ENCODE results near the gene PUS10.

DNA sequence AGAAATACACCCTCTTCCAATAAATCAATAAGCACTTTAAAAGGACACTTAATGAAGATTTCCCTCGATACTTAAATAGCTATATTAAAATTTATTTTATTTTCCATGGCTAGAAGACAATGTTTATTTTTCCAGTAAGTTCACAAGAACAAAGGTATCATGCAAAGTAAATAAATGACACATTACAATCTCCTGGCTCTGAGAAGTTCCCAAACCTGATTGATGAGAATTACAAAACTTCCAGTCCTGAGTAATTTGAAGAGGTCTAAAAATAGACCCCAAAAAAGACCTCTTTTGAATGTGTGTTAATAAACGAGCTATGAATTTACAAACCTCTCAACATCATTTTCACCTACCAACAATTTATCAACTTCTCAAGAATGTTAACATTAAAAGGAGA, 2.1 kb downstream of the PUS10 start:
- TF ChIP-seq, protein P1, sequence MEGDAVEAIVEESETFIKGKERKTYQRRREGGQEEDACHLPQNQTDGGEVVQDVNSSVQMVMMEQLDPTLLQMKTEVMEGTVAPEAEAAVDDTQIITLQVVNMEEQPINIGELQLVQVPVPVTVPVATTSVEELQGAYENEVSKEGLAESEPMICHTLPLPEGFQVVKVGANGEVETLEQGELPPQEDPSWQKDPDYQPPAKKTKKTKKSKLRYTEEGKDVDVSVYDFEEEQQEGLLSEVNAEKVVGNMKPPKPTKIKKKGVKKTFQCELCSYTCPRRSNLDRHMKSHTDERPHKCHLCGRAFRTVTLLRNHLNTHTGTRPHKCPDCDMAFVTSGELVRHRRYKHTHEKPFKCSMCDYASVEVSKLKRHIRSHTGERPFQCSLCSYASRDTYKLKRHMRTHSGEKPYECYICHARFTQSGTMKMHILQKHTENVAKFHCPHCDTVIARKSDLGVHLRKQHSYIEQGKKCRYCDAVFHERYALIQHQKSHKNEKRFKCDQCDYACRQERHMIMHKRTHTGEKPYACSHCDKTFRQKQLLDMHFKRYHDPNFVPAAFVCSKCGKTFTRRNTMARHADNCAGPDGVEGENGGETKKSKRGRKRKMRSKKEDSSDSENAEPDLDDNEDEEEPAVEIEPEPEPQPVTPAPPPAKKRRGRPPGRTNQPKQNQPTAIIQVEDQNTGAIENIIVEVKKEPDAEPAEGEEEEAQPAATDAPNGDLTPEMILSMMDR (IDR thresholded peaks at IDR 0.05), result no peak
- no peak for TF ChIP-seq POLR2A (IDR thresholded peaks at IDR 0.05)

Data from adrenal gland (tissue), 5 donors.